Measurements from ENCODE around the gene TMBIM1. TPM values are rescaled to one million over a fixed set of nuclear protein-coding genes. Genes with fewer than 3 reads are reported as not detected.

Gene TMBIM1
- total and polyA plus RNA-seq, 3 donors from 2014 or later, result 59.9 to 81.0 (median 77.6) TPM

DNA sequence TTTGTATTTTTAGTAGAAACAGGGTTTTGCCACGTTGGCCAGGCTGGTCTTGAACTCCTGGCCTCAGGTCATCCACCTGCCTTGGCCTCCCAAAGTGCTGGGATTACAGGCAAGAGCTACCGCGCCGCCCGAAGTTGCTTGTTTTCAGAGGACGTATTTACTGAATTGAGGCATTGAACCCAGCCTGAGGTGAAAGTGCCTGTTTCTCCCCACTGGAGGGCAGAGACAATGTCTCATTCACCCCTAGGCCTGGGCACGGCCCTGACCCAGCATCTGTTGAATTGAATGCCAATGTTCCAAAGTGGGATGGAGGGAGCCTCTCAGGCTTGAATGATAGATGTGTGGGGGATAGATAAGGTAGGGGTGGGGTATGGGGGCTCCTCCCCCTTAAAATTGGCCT is 4.5 kb upstream of the TMBIM1 start:
- Histone ChIP-seq H3K27me3 (no peaks in the 10 kb centered on the region), H3K4me1 (peaks cover 12% of the 10 kb centered on the region), H3K27ac (no peak overlapping the region), H3K36me3 (ENCODE audit: low read depth, missing control alignments) (no peaks in the 10 kb centered on the region), H3K9me3 (no peaks in the 10 kb centered on the region), H3K4me3 (no peak overlapping the region)
- intact Hi-C loops (cut with DNase I; ENCODE audit: low total_unique reads), result no loop called here
- DNase-seq, result no peak
- 65 to 94% methylated on average over 7 of the region's 7 CpGs for WGBS, 2 donors
- TF ChIP-seq, protein P1, sequence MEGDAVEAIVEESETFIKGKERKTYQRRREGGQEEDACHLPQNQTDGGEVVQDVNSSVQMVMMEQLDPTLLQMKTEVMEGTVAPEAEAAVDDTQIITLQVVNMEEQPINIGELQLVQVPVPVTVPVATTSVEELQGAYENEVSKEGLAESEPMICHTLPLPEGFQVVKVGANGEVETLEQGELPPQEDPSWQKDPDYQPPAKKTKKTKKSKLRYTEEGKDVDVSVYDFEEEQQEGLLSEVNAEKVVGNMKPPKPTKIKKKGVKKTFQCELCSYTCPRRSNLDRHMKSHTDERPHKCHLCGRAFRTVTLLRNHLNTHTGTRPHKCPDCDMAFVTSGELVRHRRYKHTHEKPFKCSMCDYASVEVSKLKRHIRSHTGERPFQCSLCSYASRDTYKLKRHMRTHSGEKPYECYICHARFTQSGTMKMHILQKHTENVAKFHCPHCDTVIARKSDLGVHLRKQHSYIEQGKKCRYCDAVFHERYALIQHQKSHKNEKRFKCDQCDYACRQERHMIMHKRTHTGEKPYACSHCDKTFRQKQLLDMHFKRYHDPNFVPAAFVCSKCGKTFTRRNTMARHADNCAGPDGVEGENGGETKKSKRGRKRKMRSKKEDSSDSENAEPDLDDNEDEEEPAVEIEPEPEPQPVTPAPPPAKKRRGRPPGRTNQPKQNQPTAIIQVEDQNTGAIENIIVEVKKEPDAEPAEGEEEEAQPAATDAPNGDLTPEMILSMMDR (IDR thresholded peaks at IDR 0.05), result no peak
- no peak for TF ChIP-seq POLR2A (IDR thresholded peaks at IDR 0.05)

DNA sequence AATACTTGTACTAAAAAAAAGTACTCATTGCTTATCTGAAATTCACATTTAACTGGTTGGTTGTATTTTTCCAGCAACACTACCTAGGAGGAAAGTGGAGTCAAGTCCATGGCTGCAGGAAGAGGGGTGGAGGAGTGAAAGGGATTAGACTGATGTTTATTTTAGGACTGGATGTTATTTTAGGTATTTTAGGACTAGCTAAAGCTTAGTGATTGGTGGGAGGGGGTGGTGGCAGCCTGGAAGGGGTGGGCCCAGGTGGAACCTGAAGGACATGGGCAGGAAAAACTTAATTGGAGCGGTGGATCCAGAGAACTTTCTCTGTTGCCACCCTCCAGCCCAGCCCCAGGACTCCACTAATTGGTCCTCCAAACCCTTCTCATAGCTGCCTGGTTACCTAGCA is 3.9 kb upstream of the TMBIM1 start:
- no peaks in the 10 kb centered on the region for H3K27me3 ChIP-seq
- no peaks in the 10 kb centered on the region for H3K9me3 ChIP-seq
- H3K36me3 ChIP-seq (ENCODE audit: low read depth, missing control alignments), result no peaks in the 10 kb centered on the region
- intact Hi-C loops (cut with DNase I; ENCODE audit: low total_unique reads), result no loop called here
- TF ChIP-seq, protein P1 (IDR thresholded peaks at IDR 0.05), result no peak
- no peak for TF ChIP-seq POLR2A (IDR thresholded peaks at IDR 0.05)
- no peak overlapping the region for H3K27ac ChIP-seq
- DNase-seq, result no peak
- H3K4me1 ChIP-seq, result peaks cover 15% of the 10 kb centered on the region
- H3K4me3 ChIP-seq, result no peak overlapping the region
- WGBS, 2 donors, result 92 to 95% methylated on average over 1 of the region's 1 CpG

DNA sequence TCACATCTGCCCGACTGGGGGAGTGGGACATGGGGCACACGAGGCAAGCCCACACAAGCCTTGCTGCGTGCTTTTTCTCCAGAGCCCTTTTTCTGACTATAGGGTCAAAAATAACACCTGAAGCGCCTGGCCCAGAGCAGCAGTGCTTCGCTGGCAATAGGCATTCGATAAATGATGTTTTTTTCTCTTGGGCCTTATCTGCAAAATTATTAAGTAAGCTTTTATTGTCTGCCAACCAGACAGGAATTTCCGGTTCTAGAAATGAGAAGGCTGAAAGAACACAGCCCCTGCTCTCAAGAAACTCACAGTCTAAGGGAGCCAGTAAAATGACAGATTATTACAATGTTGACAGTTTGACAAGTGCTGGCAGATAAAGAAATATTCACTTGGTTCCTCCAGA is 2.7 kb upstream of the TMBIM1 start:
- Histone ChIP-seq H3K36me3 (ENCODE audit: low read depth, missing control alignments) (no peaks in the 10 kb centered on the region), H3K4me1 (peaks cover 27% of the 10 kb centered on the region), H3K27ac (no peak overlapping the region), H3K27me3 (no peaks in the 10 kb centered on the region), H3K4me3 (no peak overlapping the region), H3K9me3 (no peaks in the 10 kb centered on the region)
- intact Hi-C loops (cut with DNase I; ENCODE audit: low total_unique reads), result no loop called here
- 67 to 83% methylated on average over 7 of the region's 7 CpGs for WGBS, 2 donors
- DNase-seq, result no peak
- TF ChIP-seq, protein P1 (IDR thresholded peaks at IDR 0.05), result no peak
- TF ChIP-seq POLR2A (IDR thresholded peaks at IDR 0.05), result no peak

DNA sequence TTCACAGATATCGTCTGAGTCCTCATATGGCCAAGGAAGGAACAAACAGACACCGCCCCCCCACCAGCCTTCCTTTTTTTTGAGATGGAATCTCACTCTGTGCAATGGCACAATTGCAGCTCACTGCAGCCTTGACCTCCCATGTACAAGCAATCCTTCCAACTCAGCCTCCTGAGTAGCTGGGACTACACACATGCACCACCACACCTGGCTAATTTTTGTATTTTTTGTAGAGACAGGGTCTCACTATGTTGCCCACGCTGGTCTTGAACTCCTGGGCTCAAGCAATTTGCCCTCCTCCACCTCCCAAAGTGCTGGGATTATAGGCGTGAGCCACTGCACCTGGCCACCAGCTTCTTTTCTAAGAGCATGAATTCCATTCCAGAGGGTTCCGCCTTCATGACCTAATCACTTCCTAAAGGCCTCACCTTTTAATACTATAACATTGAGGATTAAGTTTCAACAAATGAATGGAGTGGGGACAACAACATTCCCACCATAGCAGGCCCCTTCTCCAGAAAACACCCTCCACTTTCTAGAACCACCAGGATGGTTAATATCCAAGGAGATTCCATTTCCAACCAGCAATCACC is 2.2 kb upstream of the TMBIM1 start:
- Histone ChIP-seq H3K27ac (no peak overlapping the region), H3K9me3 (no peaks in the 10 kb centered on the region), H3K27me3 (no peaks in the 10 kb centered on the region), H3K4me1 (peaks cover 31% of the 10 kb centered on the region), H3K36me3 (ENCODE audit: low read depth, missing control alignments) (no peaks in the 10 kb centered on the region), H3K4me3 (no peak overlapping the region)
- no peak for DNase-seq
- 88 to 91% methylated on average over 5 of the region's 5 CpGs for WGBS, 2 donors
- TF ChIP-seq, protein P1 (IDR thresholded peaks at IDR 0.05), result no peak
- TF ChIP-seq POLR2A (IDR thresholded peaks at IDR 0.05), result no peak
- intact Hi-C loops (cut with DNase I; ENCODE audit: low total_unique reads), result loop anchor here (5.0 kb wide), 1 partner anchor 103 kb away; the partner anchor contains the start of gene CTDSP1
